SK-N-SH (cell line): ENCODE data around the gene ZNF101. TPM values are rescaled to one million over a fixed set of nuclear protein-coding genes. Genes with fewer than 3 reads are reported as not detected.

Experiments used
- CTCF ChIA-PET: fragments of 300-600, 350-600 bp; formaldehyde crosslinking; extraction: SDS; loops from one replicate; lab custom pipeline; 2021; lab: Yijun Ruan, JAX
- POLR2A ChIA-PET: fragments of 350-600 bp; sonication (Branson Sonifier 250); formaldehyde crosslinking; extraction: SDS; loops from one replicate; lab custom pipeline; 2020; ENCODE audit warnings: antibody characterized with exemption, inconsistent platforms; lab: Yijun Ruan, JAX
- DNase-seq: peaks from one replicate; pipeline ENCODE4 v3.0.0; 2012
- H2AFZ ChIP-seq: fragments of 200-600 bp; sonication (generic); 2 replicates; pipeline ENCODE4 v1.8.1; 2016; ENCODE audit warnings: antibody characterized with exemption, mild to moderate bottlenecking, low read depth
- H3F3A ChIP-seq: fragments of 200-600 bp; sonication (generic); replicated peaks from 2 replicates; pipeline ENCODE3; 2016; ENCODE audit warnings: antibody characterized with exemption, mild to moderate bottlenecking; ENCODE audit not compliant: insufficient read depth
- H3K27ac ChIP-seq, 2 experiments: fragments of 200-500 bp in 1 of 2; fragments of 200-600 bp in 1 of 2; sonication (Bioruptor generic) in 1 of 2; sonication (generic), shearing (Covaris generic) in 1 of 2; 2 replicates each; pipeline versions ENCODE4 v1.5.1 to v1.6.1; 2014 to 2016; ENCODE audit warnings: low read depth in 2 of 2, inconsistent platforms in 1 of 2, low read length in 1 of 2, mild to moderate bottlenecking in 1 of 2, mixed read lengths in 1 of 2
- H3K27me3 ChIP-seq: fragments of 200-600 bp; sonication (generic), shearing (Covaris generic); 2 replicates; pipeline ENCODE4 v1.6.1; 2016; ENCODE audit warnings: mixed run types; ENCODE audit not compliant: insufficient read depth
- H3K36me3 ChIP-seq, 2 experiments: fragments of 200-500 bp in 1 of 2; fragments of 200-600 bp in 1 of 2; sonication (Bioruptor generic) in 1 of 2; sonication (generic) in 1 of 2; replicated peaks in 1 of 2; 2 replicates each; pipeline versions ENCODE3 to v1.5.1; 2014 to 2016; ENCODE audit warnings: low read length in 1 of 2, mild to moderate bottlenecking in 1 of 2; ENCODE audit not compliant: insufficient read depth in 2 of 2, control insufficient read depth in 1 of 2
- H3K4me1 ChIP-seq, 2 experiments: fragments of 200-500 bp in 1 of 2; fragments of 200-600 bp in 1 of 2; sonication (Bioruptor generic) in 1 of 2; sonication (generic), shearing (Covaris generic) in 1 of 2; 2 replicates each; pipeline versions ENCODE4 v1.5.1 to v1.6.1; 2014 to 2016; ENCODE audit warnings: low read depth in 1 of 2, low read length in 1 of 2, mixed run types in 1 of 2; ENCODE audit not compliant: insufficient read depth in 2 of 2, control insufficient read depth in 1 of 2
- H3K4me2 ChIP-seq: fragments of 200-600 bp; sonication (generic), shearing (Covaris generic); 2 replicates; pipeline ENCODE4 v1.6.1; 2017; ENCODE audit warnings: mixed run types
- H3K4me3 ChIP-seq, 2 experiments: fragments of 200-500 bp in 1 of 2; fragments of 200-600 bp in 1 of 2; sonication (Bioruptor generic) in 1 of 2; sonication (generic), shearing (Covaris generic) in 1 of 2; 2 replicates each; pipeline versions ENCODE4 v1.5.1 to v1.8.1; 2014 to 2016; ENCODE audit warnings: low read depth in 2 of 2, inconsistent platforms in 1 of 2, low read length in 1 of 2, mild to moderate bottlenecking in 1 of 2, mixed read lengths in 1 of 2, moderate library complexity in 1 of 2
- H3K79me2 ChIP-seq: fragments of 200-600 bp; sonication (generic); 2 replicates; pipeline ENCODE4 v1.8.1; 2017; ENCODE audit warnings: mild to moderate bottlenecking; ENCODE audit not compliant: insufficient read depth
- H3K9ac ChIP-seq: fragments of 200-600 bp; sonication (generic); 2 replicates; pipeline ENCODE4 v1.6.1; 2017; ENCODE audit warnings: mixed run types
- H3K9me2 ChIP-seq: fragments of 200-600 bp; sonication (generic); 2 replicates; pipeline ENCODE4 v1.6.1; 2017; ENCODE audit warnings: mixed run types
- H3K9me3 ChIP-seq: fragments of 200-600 bp; sonication (generic); 2 replicates; pipeline ENCODE4 v1.6.1; 2017; ENCODE audit warnings: mixed run types, mild to moderate bottlenecking, moderate library complexity
- H4K20me1 ChIP-seq: fragments of 200-600 bp; sonication (generic); 2 replicates; pipeline ENCODE4 v1.6.1; 2017; ENCODE audit warnings: mild to moderate bottlenecking, mixed run types; ENCODE audit not compliant: insufficient read depth
- CHD2 ChIP-seq: fragments of 150-350 bp; IDR thresholded peaks from 2 replicates; pipeline ENCODE4 v1.6.1; 2018; ENCODE audit warnings: low read length; ENCODE audit not compliant: partially characterized antibody
- ELF1 ChIP-seq: IDR thresholded peaks from 2 replicates; pipeline ENCODE4 v1.4.0; 2012
- EP300 ChIP-seq, 2 experiments: IDR thresholded peaks; 2 replicates each; pipeline versions ENCODE4 v1.4.0 to v1.6.1; 2012; ENCODE audit warnings: borderline replicate concordance in 1 of 2, low read depth in 1 of 2, low read length in 1 of 2
- GABPA ChIP-seq: IDR thresholded peaks from 2 replicates; pipeline ENCODE4 v1.4.0; 2012; ENCODE audit warnings: low read depth, mild to moderate bottlenecking
- GATA2 ChIP-seq: sonication (generic); formaldehyde crosslinking; IDR thresholded peaks from 2 replicates; pipeline ENCODE4 v1.5.0; 2020; ENCODE audit warnings: mild to moderate bottlenecking, missing genetic modification reagents
- IRF3 ChIP-seq: fragments of 150-350 bp; IDR thresholded peaks from 2 replicates; pipeline ENCODE4 v1.6.1; 2016; ENCODE audit warnings: mild to moderate bottlenecking, low read depth, low read length
- MEF2A ChIP-seq: IDR thresholded peaks from 2 replicates; pipeline ENCODE4 v1.4.0; 2012; ENCODE audit warnings: low read depth, borderline replicate concordance
- NRF1 ChIP-seq: IDR thresholded peaks from 2 replicates; pipeline ENCODE4 v1.6.1; 2012; ENCODE audit warnings: low read depth, mild to moderate bottlenecking, low read length
- SIN3A ChIP-seq: IDR thresholded peaks from 2 replicates; pipeline ENCODE4 v1.6.1; 2012; ENCODE audit warnings: low read depth, mild to moderate bottlenecking, low read length, moderate library complexity, borderline replicate concordance
- SMC3 ChIP-seq: IDR thresholded peaks from 2 replicates; pipeline ENCODE4 v1.6.1; 2012; ENCODE audit warnings: low read depth, low read length, improper control_type of control experiment
- TAF1 ChIP-seq: IDR thresholded peaks from 2 replicates; pipeline ENCODE4 v1.6.1; 2012; ENCODE audit warnings: low read depth, mild to moderate bottlenecking, low read length, moderate library complexity, borderline replicate concordance
- YY1 ChIP-seq: IDR thresholded peaks from 2 replicates; pipeline ENCODE4 v1.4.0; 2012; ENCODE audit warnings: low read depth, mild to moderate bottlenecking
- WGBS: methylation state at CpG from one replicate; pipeline ENCODE4 v1.1.6; 2017; ENCODE audit warnings: low lambda C conversion rate; 5-methylcytosine and 5-hydroxymethylcytosine counted together
- polyA plus RNA-seq, 3 experiments: library from polyadenylated mRNA; depleted of rRNA; stranded (reverse); fragments of >200 nt; gene quantifications; 2 replicates each; pipeline ENCODE4 v1.2.3, GENCODE V29; 2012
- TF ChIP-seq, protein P1 (sequence below): IDR thresholded peaks from 2 replicates; pipeline ENCODE4; 2012
- TF ChIP-seq, protein P2 (sequence below): fragments of 200-600 bp; sonication (generic); IDR thresholded peaks from 2 replicates; pipeline ENCODE4 v1.6.1; 2017; ENCODE audit warnings: antibody characterized with exemption, mild to moderate bottlenecking, moderate library complexity
- TF ChIP-seq, protein P3 (sequence below): IDR thresholded peaks from 2 replicates; pipeline ENCODE4 v1.4.0; 2012; ENCODE audit warnings: low read depth, borderline replicate concordance

ZNF101 gene
- polyA plus RNA-seq, 1 of the 3 experiments (the other 2 are of a cell fraction) = 2.4 TPM

DNA sequence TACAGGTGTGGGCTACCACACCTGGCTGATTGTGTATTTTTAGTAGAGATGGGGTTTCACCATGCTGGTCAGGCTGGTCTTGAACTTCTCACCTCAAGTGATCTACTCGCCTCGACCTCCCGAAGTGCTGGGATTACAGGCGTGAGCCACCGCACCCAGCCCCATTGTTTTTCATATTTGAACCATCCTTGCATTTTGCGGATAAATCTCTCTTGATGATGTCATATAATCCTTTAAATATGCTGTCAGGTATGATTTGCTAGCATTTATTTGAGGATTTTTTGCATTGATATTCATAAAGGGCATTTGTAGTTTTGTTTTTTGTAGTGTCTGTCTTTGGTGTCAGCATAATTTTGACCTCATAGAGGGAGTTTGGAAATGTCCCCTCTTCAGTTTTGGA lies 5.7 kb downstream of the ZNF101 start:
- H3K36me3 ChIP-seq = peaks cover 10 to 56% of the 10 kb centered on the region in 2 experiments
- WGBS = 98% methylated on average over 6 of the region's 6 CpGs
- H4K20me1 ChIP-seq = no peaks in the 10 kb centered on the region
- TF ChIP-seq, protein P1, sequence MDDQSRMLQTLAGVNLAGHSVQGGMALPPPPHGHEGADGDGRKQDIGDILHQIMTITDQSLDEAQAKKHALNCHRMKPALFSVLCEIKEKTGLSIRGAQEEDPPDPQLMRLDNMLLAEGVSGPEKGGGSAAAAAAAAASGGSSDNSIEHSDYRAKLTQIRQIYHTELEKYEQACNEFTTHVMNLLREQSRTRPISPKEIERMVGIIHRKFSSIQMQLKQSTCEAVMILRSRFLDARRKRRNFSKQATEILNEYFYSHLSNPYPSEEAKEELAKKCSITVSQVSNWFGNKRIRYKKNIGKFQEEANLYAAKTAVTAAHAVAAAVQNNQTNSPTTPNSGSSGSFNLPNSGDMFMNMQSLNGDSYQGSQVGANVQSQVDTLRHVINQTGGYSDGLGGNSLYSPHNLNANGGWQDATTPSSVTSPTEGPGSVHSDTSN = no peak
- TF ChIP-seq NRF1 (no peak), SMC3 (no peak), GABPA (no peak), EP300 (IDR thresholded peaks at IDR 0.05; ENCODE audit: borderline replicate concordance in 1 of 2, low read depth in 1 of 2, low read length in 1 of 2) (no peak), ELF1 (no peak), MEF2A (no peak), GATA2 (CRISPR knock-in tag) (no peak), SIN3A (no peak)
- TF ChIP-seq, protein P2, sequence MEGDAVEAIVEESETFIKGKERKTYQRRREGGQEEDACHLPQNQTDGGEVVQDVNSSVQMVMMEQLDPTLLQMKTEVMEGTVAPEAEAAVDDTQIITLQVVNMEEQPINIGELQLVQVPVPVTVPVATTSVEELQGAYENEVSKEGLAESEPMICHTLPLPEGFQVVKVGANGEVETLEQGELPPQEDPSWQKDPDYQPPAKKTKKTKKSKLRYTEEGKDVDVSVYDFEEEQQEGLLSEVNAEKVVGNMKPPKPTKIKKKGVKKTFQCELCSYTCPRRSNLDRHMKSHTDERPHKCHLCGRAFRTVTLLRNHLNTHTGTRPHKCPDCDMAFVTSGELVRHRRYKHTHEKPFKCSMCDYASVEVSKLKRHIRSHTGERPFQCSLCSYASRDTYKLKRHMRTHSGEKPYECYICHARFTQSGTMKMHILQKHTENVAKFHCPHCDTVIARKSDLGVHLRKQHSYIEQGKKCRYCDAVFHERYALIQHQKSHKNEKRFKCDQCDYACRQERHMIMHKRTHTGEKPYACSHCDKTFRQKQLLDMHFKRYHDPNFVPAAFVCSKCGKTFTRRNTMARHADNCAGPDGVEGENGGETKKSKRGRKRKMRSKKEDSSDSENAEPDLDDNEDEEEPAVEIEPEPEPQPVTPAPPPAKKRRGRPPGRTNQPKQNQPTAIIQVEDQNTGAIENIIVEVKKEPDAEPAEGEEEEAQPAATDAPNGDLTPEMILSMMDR = no peak
- H3K27ac ChIP-seq = no peak overlapping the region
- H3K4me1 ChIP-seq = no peaks in the 10 kb centered on the region; a peak in 1 of 4 replicates
- no peaks in the 10 kb centered on the region for H3K27me3 ChIP-seq
- ChIA-PET POLR2A (no interaction called here), CTCF (no interaction called here)
- no peak overlapping the region for H3K4me2 ChIP-seq
- peaks cover 37% of the 10 kb centered on the region for H3K79me2 ChIP-seq
- H3K4me3 ChIP-seq = no peak overlapping the region
- DNase-seq = no peak
- H3K9ac ChIP-seq = no peak overlapping the region
- no peaks in the 10 kb centered on the region for H3F3A ChIP-seq
- no peaks in the 10 kb centered on the region for H3K9me2 ChIP-seq
- H2AFZ ChIP-seq = no peak overlapping the region
- H3K9me3 ChIP-seq = peaks cover 3% of the 10 kb centered on the region

DNA sequence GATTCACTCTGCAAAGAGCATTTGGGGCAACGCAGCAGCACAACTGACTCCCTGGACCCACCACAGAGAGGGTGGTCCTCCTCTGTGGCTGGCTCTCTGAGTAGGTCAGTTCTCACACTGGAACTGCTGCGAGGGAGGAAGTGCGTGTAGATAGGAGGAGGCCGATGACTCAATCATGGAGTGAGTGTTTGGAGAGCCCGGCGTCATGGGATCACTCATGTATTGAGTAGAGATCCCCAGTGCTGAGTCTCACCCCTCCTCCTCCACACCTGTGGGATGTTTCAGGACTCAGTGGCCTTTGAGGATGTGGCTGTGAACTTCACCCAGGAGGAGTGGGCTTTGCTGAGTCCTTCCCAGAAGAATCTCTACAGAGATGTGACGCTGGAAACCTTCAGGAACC lies 8.9 kb downstream of the ZNF101 start:
- no peak overlapping the region for H2AFZ ChIP-seq
- ChIA-PET CTCF (no interaction called here), POLR2A (no interaction called here)
- WGBS = 96% methylated on average over 7 of the region's 7 CpGs
- no peaks in the 10 kb centered on the region for H3K27me3 ChIP-seq
- H3K9ac ChIP-seq = no peak overlapping the region
- H3K4me2 ChIP-seq = no peak overlapping the region
- H3K79me2 ChIP-seq = peaks cover 21% of the 10 kb centered on the region
- TF ChIP-seq GATA2 (CRISPR knock-in tag) (no peak), CHD2 (no peak), YY1 (no peak), TAF1 (no peak), IRF3 (no peak)
- TF ChIP-seq, protein P3, sequence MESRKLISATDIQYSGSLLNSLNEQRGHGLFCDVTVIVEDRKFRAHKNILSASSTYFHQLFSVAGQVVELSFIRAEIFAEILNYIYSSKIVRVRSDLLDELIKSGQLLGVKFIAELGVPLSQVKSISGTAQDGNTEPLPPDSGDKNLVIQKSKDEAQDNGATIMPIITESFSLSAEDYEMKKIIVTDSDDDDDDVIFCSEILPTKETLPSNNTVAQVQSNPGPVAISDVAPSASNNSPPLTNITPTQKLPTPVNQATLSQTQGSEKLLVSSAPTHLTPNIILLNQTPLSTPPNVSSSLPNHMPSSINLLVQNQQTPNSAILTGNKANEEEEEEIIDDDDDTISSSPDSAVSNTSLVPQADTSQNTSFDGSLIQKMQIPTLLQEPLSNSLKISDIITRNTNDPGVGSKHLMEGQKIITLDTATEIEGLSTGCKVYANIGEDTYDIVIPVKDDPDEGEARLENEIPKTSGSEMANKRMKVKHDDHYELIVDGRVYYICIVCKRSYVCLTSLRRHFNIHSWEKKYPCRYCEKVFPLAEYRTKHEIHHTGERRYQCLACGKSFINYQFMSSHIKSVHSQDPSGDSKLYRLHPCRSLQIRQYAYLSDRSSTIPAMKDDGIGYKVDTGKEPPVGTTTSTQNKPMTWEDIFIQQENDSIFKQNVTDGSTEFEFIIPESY = no peak
- no peak for DNase-seq
- H3K4me1 ChIP-seq = no peaks in the 10 kb centered on the region
- H3K4me3 ChIP-seq = no peak overlapping the region
- H3F3A ChIP-seq = peaks cover 3% of the 10 kb centered on the region
- no peak overlapping the region for H3K27ac ChIP-seq
- peaks cover 7% of the 10 kb centered on the region for H3K9me3 ChIP-seq
- H3K36me3 ChIP-seq = peaks cover 16 to 67% of the 10 kb centered on the region in 2 experiments
- no peaks in the 10 kb centered on the region for H4K20me1 ChIP-seq
- H3K9me2 ChIP-seq = no peaks in the 10 kb centered on the region
